Measurements from ENCODE around the gene TMIGD1. TPM values are rescaled to one million over a fixed set of nuclear protein-coding genes. Genes with fewer than 3 reads are reported as not detected.

The TMIGD1 gene
- not detected in 2 replicates for total RNA-seq

DNA sequence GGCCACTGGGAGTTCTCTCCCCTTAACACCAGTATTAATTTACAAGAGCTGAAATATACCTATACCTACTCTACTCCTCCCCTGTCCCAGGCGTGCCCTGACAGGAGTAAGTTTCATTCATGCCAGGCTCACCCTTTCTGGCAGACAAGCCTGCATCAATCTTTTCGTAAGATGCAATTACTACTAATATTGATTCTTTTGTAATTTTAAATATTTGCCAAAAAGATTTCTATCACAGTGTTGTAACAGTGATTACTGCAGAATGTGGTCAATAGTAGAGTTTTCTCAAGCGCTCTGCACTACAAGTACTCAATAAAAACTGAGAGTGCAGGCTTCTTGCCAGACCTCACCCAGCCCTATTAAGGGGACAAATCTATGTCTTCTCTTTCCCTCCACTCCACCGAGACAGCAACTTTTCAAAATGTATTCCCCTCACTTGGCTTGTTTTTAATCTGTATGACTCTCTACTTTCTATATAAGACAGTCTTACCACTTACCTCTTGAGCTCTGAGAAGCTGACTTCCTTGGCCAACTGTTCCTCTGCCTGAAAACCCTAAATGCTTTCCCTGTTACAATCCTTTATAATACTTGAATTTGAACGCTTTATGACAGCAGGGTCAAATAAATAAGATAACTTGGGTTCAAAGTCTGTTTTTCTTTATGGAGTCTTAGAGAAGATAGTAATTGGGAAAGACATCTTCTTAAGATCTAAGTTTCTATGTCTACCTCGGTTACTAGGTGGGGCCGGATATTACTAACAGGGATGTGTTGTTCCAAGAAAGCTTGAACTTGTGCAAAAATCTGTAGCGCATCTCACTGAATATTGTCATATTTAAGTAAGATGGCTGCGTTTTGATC lies at the start of gene TMIGD1:
TMIGD1 (minus strand) TSS at position 555 of the 858 bp plus-strand sequence. CDS start 1,924 bp downstream, outside the sequence.
- DNase-seq (ENCODE audit: extremely low read depth, low read depth, low spot score): no peak

GRCh38 chr17:30382345-30382744 lies 48.5 kb upstream of the TMIGD1 start:
- DNase-seq (ENCODE audit: extremely low read depth, low read depth, low spot score): no peak

- DNase-seq (ENCODE audit: extremely low read depth, low read depth, low spot score): no peak
Measured at GRCh38 chr17:30381340-30381659, 47.4 kb upstream of the TMIGD1 start.

- DNase-seq (ENCODE audit: extremely low read depth, low read depth, low spot score): no peak
Measured at GRCh38 chr17:30380643-30381339, 46.9 kb upstream of the TMIGD1 start.

DNA sequence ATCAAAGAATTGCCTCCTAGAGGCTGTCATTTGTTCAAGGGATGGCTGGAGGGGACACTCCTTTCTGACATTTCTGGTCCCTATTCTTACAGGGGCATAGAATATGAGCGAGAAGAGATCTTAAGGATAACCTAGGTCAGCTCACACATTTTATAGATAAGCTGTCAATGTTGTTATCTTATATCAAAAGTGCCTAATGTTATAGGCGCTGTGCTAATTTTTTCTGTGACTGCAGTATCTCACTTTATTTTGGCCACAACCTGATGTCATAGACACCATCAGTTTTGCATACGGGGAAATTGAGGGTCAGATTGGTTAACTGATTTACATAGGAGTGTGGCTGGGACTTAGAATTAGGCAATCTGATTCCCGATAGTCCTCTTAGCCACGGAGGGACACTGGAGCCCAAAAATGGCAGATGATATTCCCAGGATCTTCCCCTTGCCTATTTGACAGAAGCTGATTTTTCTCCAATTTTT lies 46.1 kb upstream of the TMIGD1 start:
- DNase-seq (ENCODE audit: extremely low read depth, low read depth, low spot score): no peak

- no peak for DNase-seq (ENCODE audit: extremely low read depth, low read depth, low spot score)
Measured at GRCh38 chr17:30379303-30379902, 45.5 kb upstream of the TMIGD1 start.

- no peak for DNase-seq (ENCODE audit: extremely low read depth, low read depth, low spot score)
Measured at GRCh38 chr17:30378825-30379302, 45.0 kb upstream of the TMIGD1 start, which contains the start of gene CPD. CPD (plus strand) TSS chr17:30378927; CDS start chr17:30378981, 54 bp downstream.

GRCh38 chr17:30378241-30378824 lies 44.5 kb upstream of the TMIGD1 start:
- peak; percentile 41 for DNase-seq (ENCODE audit: extremely low read depth, low read depth, low spot score)

DNA sequence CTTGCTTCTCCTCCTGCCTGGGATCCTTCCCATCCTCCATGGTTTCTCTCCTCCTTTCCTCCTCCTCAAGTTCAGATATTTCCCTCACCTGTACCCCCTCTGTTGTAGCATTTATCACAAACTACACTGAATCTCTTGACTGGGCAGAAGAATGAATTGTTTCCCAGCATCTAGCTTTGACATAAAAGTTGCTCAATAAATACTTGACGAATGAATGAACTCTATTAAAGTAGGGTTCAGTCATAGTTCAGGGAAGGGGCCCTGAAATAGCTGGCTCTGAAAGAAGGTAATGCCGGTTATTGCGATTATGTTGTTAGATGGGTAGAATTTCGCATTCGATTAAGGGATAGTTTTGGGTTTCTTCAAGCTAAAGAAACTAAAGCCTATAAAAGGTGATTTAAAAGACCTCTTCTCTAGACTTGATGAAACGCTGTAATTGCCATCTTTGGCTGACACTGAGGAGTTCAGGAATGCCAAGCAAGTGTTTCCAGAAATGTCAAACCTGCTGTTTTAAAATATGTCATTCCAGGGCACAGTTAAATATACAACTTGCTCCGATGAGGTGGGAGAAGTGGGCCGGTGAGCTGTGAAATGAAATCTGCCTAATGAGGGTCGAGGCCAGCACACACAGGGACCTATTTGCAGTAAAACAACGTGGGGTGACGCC lies 43.9 kb upstream of the TMIGD1 start:
- DNase-seq (ENCODE audit: extremely low read depth, low read depth, low spot score): no peak

DNA sequence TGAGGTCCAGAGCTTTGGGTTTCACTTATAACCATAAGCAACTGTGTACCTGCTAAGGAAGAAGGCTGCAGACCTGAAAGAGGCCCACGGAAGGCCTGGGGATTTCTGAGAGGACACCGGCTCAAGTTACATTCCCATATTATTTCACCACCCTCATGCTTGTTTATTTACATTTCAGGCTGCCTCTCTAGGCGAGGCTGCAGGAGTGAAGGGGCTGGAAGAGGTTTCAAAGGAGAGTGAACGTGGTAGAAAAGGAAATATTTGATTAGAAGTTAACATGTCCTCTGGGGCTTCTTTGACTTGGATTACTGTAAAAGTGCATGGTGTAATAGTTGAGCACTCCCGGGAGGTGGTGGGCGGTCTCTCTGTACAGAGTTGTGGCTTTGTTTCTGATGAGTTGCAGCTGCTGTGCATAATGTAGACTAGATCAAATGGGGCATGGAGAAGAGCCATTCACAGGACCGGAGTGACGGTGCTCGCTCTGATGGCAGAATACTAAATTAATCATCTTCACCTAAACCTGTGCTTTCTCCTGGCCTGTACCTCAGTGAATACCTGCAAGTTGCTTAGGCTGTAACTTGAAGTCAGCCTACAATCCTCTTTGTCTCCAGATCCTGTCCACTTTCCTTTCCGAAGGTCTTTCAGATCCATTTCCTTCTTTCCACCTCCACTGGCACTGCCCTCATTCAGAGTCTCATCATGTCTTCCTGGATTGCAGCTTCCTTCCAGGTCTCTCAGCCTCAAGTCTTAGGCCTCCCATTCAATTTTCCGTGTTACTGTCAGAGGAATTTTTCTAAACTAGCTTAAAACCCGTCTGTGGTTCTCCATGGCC lies 43.0 kb upstream of the TMIGD1 start:
- DNase-seq (ENCODE audit: extremely low read depth, low read depth, low spot score): no peak

DNA sequence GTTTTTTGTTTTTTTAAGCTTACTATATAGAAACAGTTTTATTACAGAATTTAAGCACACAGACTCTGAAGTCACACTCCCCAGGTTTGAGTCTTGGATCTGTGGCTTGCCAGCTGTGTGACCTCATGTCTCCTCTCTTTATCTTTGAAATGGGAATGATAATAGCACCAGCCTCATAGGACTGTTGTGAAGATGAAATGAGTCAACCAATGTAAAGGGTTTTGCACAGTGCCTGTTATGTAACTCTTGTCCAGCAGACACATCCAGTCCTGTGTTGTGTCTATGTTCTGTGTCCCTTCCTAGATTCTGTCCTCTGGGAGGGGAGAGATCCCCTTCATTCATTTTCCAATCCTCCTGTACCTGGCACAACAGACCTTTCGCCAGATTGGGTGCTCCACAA lies 41.8 kb upstream of the TMIGD1 start:
- no peak for DNase-seq (ENCODE audit: extremely low read depth, low read depth, low spot score)

GRCh38 chr17:30372755-30373154 lies 38.9 kb upstream of the TMIGD1 start:
- no peak for DNase-seq (ENCODE audit: extremely low read depth, low read depth, low spot score)

DNA sequence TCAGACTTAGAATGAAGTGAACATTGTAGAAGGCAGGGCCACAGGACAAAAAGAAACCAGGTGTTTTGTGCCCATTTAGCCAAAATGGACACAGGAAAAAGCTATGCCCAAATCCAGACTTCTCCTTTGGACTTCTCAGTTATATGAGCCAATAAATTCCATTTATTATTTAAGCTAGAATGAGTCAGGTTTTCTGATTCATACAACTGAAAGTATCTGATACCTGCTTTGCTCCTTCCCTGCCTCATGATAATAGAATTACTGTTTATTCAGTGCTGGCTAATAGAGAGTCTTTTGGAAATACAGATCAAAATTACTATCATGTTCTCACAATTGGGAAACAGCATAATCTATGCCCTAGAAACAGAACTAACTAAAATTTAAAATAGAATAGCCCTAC lies 36.1 kb upstream of the TMIGD1 start:
- no peak for DNase-seq (ENCODE audit: extremely low read depth, low read depth, low spot score)

- no peak for DNase-seq (ENCODE audit: extremely low read depth, low read depth, low spot score)
Measured at GRCh38 chr17:30368912-30369720, 35.3 kb upstream of the TMIGD1 start.

GRCh38 chr17:30366536-30366935 lies 32.7 kb upstream of the TMIGD1 start:
- no peak for DNase-seq (ENCODE audit: extremely low read depth, low read depth, low spot score)

DNA sequence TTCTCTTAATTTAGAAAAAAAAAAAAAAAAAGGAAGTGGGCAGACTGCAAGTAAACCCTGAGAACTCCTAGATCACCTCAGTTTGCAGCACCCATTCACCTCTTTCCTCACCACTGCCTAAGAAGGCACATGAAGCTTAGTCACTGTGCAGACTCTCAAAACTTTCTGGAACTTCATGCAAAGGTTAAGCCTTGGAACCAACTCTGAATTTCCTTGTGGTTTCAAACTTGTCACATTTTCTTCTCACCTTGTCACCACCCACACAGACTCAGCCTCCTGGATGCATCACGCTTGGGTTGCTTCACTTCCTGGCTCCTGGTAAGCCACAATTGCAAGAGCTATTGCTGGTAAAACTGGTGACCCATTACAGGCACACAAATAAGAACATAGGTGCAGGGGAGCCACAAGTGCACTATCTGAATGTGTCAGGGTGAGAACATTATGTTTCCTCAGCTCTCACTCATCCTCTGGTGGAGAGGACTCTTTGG lies 29.9 kb upstream of the TMIGD1 start:
- DNase-seq (ENCODE audit: extremely low read depth, low read depth, low spot score): no peak

- no peak for DNase-seq (ENCODE audit: extremely low read depth, low read depth, low spot score)
Measured at GRCh38 chr17:30361766-30362279, 28.0 kb upstream of the TMIGD1 start.

DNA sequence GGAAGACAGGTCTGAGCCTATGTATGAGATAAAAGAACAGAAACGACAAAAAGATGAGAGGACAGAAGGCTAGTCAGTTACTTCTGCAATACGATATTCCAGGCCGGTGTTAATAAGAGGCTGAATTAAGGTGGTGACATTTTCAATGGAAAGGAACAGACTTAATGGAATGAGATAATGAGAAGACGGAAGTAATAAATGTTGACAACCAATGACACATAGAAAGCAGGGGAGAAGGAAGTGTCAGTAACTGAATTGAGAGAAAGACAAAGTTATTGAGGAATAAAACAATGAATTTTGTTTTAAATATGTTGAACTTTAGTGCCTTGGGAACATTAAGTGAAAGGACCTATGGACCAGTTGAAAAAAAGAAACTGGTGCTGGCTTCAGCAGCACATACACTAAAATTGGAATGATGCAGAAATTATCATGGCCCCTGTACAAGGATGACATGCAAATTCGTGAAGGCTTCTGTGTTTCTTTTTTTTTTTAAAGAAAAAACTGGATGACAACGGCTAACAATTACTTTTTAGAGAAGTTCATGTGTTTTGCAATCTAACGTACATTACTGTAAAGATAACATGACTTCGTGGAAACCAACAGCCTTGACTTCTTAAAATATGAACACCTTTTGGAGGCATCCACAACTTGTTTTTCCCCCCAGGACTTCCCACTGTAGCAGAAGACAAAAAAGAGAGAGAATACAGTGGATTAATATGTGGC lies 26.4 kb upstream of the TMIGD1 start:
- DNase-seq (ENCODE audit: extremely low read depth, low read depth, low spot score): no peak
